HFFc6 (cell line): Measurements from ENCODE around the gene CADM1. TPM values are rescaled to one million over a fixed set of nuclear protein-coding genes. Genes with fewer than 3 reads are reported as not detected.

Source experiments
- DNase-seq: peaks from one replicate; pipeline ENCODE4 v3.0.0-alpha.2; 2018
- H3K27ac Mint-ChIP-seq: 2 replicates; pipeline ENCODE4 v1.8.0; 2020; ENCODE audit warnings: mild to moderate bottlenecking, mixed read lengths
- H3K27me3 Mint-ChIP-seq: 2 replicates; pipeline ENCODE4 v1.8.0; 2021; ENCODE audit warnings: mild to moderate bottlenecking, moderate library complexity, mixed read lengths; ENCODE audit not compliant: insufficient read depth
- H3K36me3 Mint-ChIP-seq: 2 replicates; pipeline ENCODE4 v1.8.0; 2021; ENCODE audit warnings: low read depth, mixed read lengths
- H3K4me1 Mint-ChIP-seq: 2 replicates; pipeline ENCODE4 v1.8.0; 2020; ENCODE audit warnings: low read depth, mixed read lengths
- H3K4me3 Mint-ChIP-seq: 2 replicates; pipeline ENCODE4 v1.8.0; 2020; ENCODE audit warnings: mild to moderate bottlenecking, moderate library complexity, mixed read lengths
- H3K9me3 Mint-ChIP-seq: 2 replicates; pipeline ENCODE4 v1.8.0; 2020; ENCODE audit warnings: mild to moderate bottlenecking, mixed read lengths
- CTCF ChIP-seq: fragments of 200-600 bp; sonication (generic); IDR thresholded peaks from 2 replicates; pipeline ENCODE4 v1.5.0; 2021; ENCODE audit warnings: antibody characterized with exemption, mild to moderate bottlenecking
- total RNA-seq, 6 experiments: library from RNA; stranded (reverse); fragmentation: NEBNext Ultra II Directional; extraction: Animal tissue kit (Norgen Biotek cat#: 25700); gene quantifications; 2 replicates in 1 of 6; 3 replicates in 5 of 6; pipeline ENCODE4 v1.2.3, GENCODE V29; 2021

Gene CADM1
- total RNA-seq, 6 experiments from 2014 or later: not detected

- H3K9me3 Mint-ChIP-seq: peaks cover 36% of the 10 kb centered on the region
- H3K4me3 Mint-ChIP-seq: no peak overlapping the region
- no peaks in the 10 kb centered on the region for H3K4me1 Mint-ChIP-seq
- no peak for DNase-seq
- no peaks in the 10 kb centered on the region; the same call in 1 of the 2 replicates for H3K36me3 Mint-ChIP-seq
- no peak for TF ChIP-seq CTCF
- peaks cover 2% of the 10 kb centered on the region; the same call in 1 of the 2 replicates for H3K27me3 Mint-ChIP-seq
- H3K27ac Mint-ChIP-seq: no peak overlapping the region
These were observed 347.0 kb downstream of the CADM1 start for GRCh38 chr11:115157247-115157646.

- DNase-seq: no peak
- Mint-ChIP-seq H3K4me3 (no peak overlapping the region), H3K36me3 (no peaks in the 10 kb centered on the region; the same call in 1 of the 2 replicates), H3K27me3 (peaks cover 2% of the 10 kb centered on the region; the same call in 1 of the 2 replicates), H3K4me1 (no peaks in the 10 kb centered on the region), H3K27ac (no peak overlapping the region), H3K9me3 (peaks cover 33% of the 10 kb centered on the region)
- no peak for TF ChIP-seq CTCF
These were observed 348.2 kb downstream of the CADM1 start for GRCh38 chr11:115155978-115156377.

- DNase-seq: no peak
- no peaks in the 10 kb centered on the region; the same call in 1 of the 2 replicates for H3K36me3 Mint-ChIP-seq
- no peaks in the 10 kb centered on the region for H3K4me1 Mint-ChIP-seq
- H3K9me3 Mint-ChIP-seq: peaks cover 29% of the 10 kb centered on the region
- H3K4me3 Mint-ChIP-seq: no peak overlapping the region
- H3K27ac Mint-ChIP-seq: no peak overlapping the region
- H3K27me3 Mint-ChIP-seq: peaks cover 2% of the 10 kb centered on the region; the same call in 1 of the 2 replicates
- no peak for TF ChIP-seq CTCF
These were observed 348.9 kb downstream of the CADM1 start for GRCh38 chr11:115155320-115155719.

GRCh38 chr11:115154355-115154736 lies 349.9 kb downstream of the CADM1 start:
- no peak for DNase-seq
- Mint-ChIP-seq H3K4me3 (no peak overlapping the region), H3K27me3 (peaks cover 2% of the 10 kb centered on the region; the same call in 1 of the 2 replicates), H3K9me3 (peaks cover 29% of the 10 kb centered on the region), H3K4me1 (no peaks in the 10 kb centered on the region), H3K27ac (no peak overlapping the region), H3K36me3 (no peaks in the 10 kb centered on the region; the same call in 1 of the 2 replicates)
- no peak for TF ChIP-seq CTCF

GRCh38 chr11:115153731-115154354 lies 350.4 kb downstream of the CADM1 start:
- peaks cover 2% of the 10 kb centered on the region; the same call in 1 of the 2 replicates for H3K27me3 Mint-ChIP-seq
- no peaks in the 10 kb centered on the region for H3K4me1 Mint-ChIP-seq
- no peaks in the 10 kb centered on the region; the same call in 1 of the 2 replicates for H3K36me3 Mint-ChIP-seq
- no peak for TF ChIP-seq CTCF
- no peak overlapping the region for H3K27ac Mint-ChIP-seq
- H3K9me3 Mint-ChIP-seq: peaks cover 33% of the 10 kb centered on the region
- no peak for DNase-seq
- H3K4me3 Mint-ChIP-seq: no peak overlapping the region
